H9 (cell line): ENCODE measurements around the gene OR2F2. TPM values are rescaled to one million over a fixed set of nuclear protein-coding genes. Genes with fewer than 3 reads are reported as not detected.

Experiments used
- DNase-seq: peaks from one replicate; pipeline ENCODE4 v3.0.0-alpha.2; 2017
- H2AFZ ChIP-seq: one replicate; pipeline ENCODE4 v1.6.1; 2013; ENCODE audit warnings: mild to moderate bottlenecking, low read length, control low read depth, moderate library complexity
- H2AK5ac ChIP-seq: 2 replicates; pipeline ENCODE4 v1.6.1; 2013; ENCODE audit warnings: low read length, control low read depth, mixed read lengths; ENCODE audit not compliant: insufficient read length
- H2BK120ac ChIP-seq: one replicate; pipeline ENCODE4 v1.6.1; 2013; ENCODE audit warnings: low read depth, mild to moderate bottlenecking, low read length, control low read depth, inconsistent platforms; ENCODE audit not compliant: poor library complexity, severe bottlenecking
- H2BK12ac ChIP-seq: 2 replicates; pipeline ENCODE4 v1.6.1; 2013; ENCODE audit warnings: low read length, control low read depth, mixed read lengths, low read depth; ENCODE audit not compliant: insufficient read length
- H2BK15ac ChIP-seq: 2 replicates; pipeline ENCODE4 v1.6.1; 2013; ENCODE audit warnings: low read depth, low read length, control low read depth
- H2BK20ac ChIP-seq: one replicate; pipeline ENCODE4 v1.6.1; 2013; ENCODE audit warnings: low read depth, mild to moderate bottlenecking, low read length, control low read depth, inconsistent platforms; ENCODE audit not compliant: poor library complexity, severe bottlenecking
- H2BK5ac ChIP-seq: 2 replicates; pipeline ENCODE4 v1.6.1; 2013; ENCODE audit warnings: low read length, control low read depth, mixed read lengths; ENCODE audit not compliant: insufficient read length
- H3K14ac ChIP-seq: 2 replicates; pipeline ENCODE4 v1.6.1; 2013; ENCODE audit warnings: low read length, control low read depth; ENCODE audit not compliant: insufficient read depth
- H3K18ac ChIP-seq: 2 replicates; pipeline ENCODE4 v1.6.1; 2013; ENCODE audit warnings: low read depth, mild to moderate bottlenecking, mixed read lengths, low read length, control low read depth; ENCODE audit not compliant: insufficient read length
- H3K23ac ChIP-seq: 2 replicates; pipeline ENCODE4 v1.6.1; 2013; ENCODE audit warnings: low read length, control low read depth, mixed read lengths, low read depth; ENCODE audit not compliant: insufficient read length
- H3K23me2 ChIP-seq: 2 replicates; pipeline ENCODE4 v1.6.1; 2013; ENCODE audit warnings: low read depth, mild to moderate bottlenecking, mixed read lengths, low read length, control low read depth; ENCODE audit not compliant: insufficient read length, poor library complexity, severe bottlenecking
- H3K27ac ChIP-seq: 2 replicates; pipeline ENCODE4 v1.5.1; 2013; ENCODE audit warnings: low read length, control low read depth, mixed read lengths, low read depth; ENCODE audit not compliant: insufficient read length
- H3K27me3 ChIP-seq: 2 replicates; pipeline ENCODE4 v1.6.1; 2013; ENCODE audit warnings: low read length, control low read depth, inconsistent platforms; ENCODE audit not compliant: insufficient read depth
- H3K4ac ChIP-seq: 2 replicates; pipeline ENCODE4 v1.6.1; 2013; ENCODE audit warnings: low read depth, mild to moderate bottlenecking, control low read depth, inconsistent platforms, low read length, moderate library complexity
- H3K4me1 ChIP-seq: 2 replicates; pipeline ENCODE4 v1.6.1; 2013; ENCODE audit warnings: low read length, control low read depth, inconsistent platforms; ENCODE audit not compliant: insufficient read depth
- H3K4me2 ChIP-seq: 2 replicates; pipeline ENCODE4 v1.6.1; 2013; ENCODE audit warnings: low read length, control low read depth, mixed read lengths; ENCODE audit not compliant: insufficient read length, insufficient read depth
- H3K56ac ChIP-seq: 2 replicates; pipeline ENCODE4 v1.6.1; 2013; ENCODE audit warnings: low read depth, mild to moderate bottlenecking, mixed read lengths, low read length, control low read depth; ENCODE audit not compliant: insufficient read length
- H3K79me1 ChIP-seq: 2 replicates; pipeline ENCODE4 v1.6.1; 2013; ENCODE audit warnings: low read depth, mild to moderate bottlenecking, moderate library complexity, low read length, control low read depth, inconsistent platforms; ENCODE audit not compliant: insufficient read depth, poor library complexity, severe bottlenecking
- H3K79me2 ChIP-seq: 2 replicates; pipeline ENCODE4 v1.6.1; 2013; ENCODE audit warnings: low read length, control low read depth, inconsistent platforms; ENCODE audit not compliant: insufficient read depth
- H3K9ac ChIP-seq: 2 replicates; pipeline ENCODE4 v1.6.1; 2013; ENCODE audit warnings: low read length, control low read depth, mixed read lengths; ENCODE audit not compliant: insufficient read length; ENCODE audit errors: extremely low read depth
- H3K9me3 ChIP-seq: one replicate; pipeline ENCODE4 v1.6.1; 2013; ENCODE audit warnings: low read depth, low read length, inconsistent platforms; ENCODE audit not compliant: control insufficient read depth
- H3T11ph ChIP-seq: one replicate; pipeline ENCODE4 v1.6.1; 2013; ENCODE audit warnings: mild to moderate bottlenecking, low read length, control low read depth, inconsistent platforms
- H4K20me1 ChIP-seq: one replicate; pipeline ENCODE4 v1.6.1; 2013; ENCODE audit not compliant: control insufficient read depth, insufficient read length, insufficient read depth
- H4K5ac ChIP-seq: 2 replicates; pipeline ENCODE4 v1.6.1; 2013; ENCODE audit warnings: low read depth, mild to moderate bottlenecking, mixed read lengths, low read length, control low read depth; ENCODE audit not compliant: insufficient read length
- H4K8ac ChIP-seq: replicated peaks from 2 replicates; pipeline ENCODE4 v1.6.1; 2013; ENCODE audit warnings: low read length, control low read depth, mixed read lengths, low read depth; ENCODE audit not compliant: insufficient read length
- H4K91ac ChIP-seq: 2 replicates; pipeline ENCODE4 v1.6.1; 2013; ENCODE audit warnings: low read depth, mild to moderate bottlenecking, moderate library complexity, mixed read lengths, low read length, control low read depth; ENCODE audit not compliant: insufficient read length
- H3K27ac Mint-ChIP-seq, 3 experiments: 2 replicates in 2 of 3; 3 replicates in 1 of 3; pipeline ENCODE4 v1.8.0; 2020 to 2021; ENCODE audit warnings: mixed read lengths in 3 of 3, mild to moderate bottlenecking in 1 of 3, moderate library complexity in 1 of 3
- H3K27me3 Mint-ChIP-seq: 2 replicates; pipeline ENCODE4 v1.8.0; 2021; ENCODE audit warnings: low read depth, mild to moderate bottlenecking, moderate library complexity, mixed read lengths
- H3K36me3 Mint-ChIP-seq, 3 experiments: 2 replicates in 2 of 3; 3 replicates in 1 of 3; pipeline ENCODE4 v1.8.0; 2020 to 2021; ENCODE audit warnings: low read depth in 3 of 3, mixed read lengths in 3 of 3; ENCODE audit not compliant: insufficient read depth in 1 of 3
- H3K4me1 Mint-ChIP-seq, 2 experiments: 2 replicates each; pipeline ENCODE4 v1.8.0; 2020; ENCODE audit warnings: mixed read lengths in 2 of 2
- H3K4me3 Mint-ChIP-seq, 2 experiments: 2 replicates in 1 of 2; 3 replicates in 1 of 2; pipeline ENCODE4 v1.8.0; 2020 to 2021; ENCODE audit warnings: mild to moderate bottlenecking in 2 of 2, mixed read lengths in 2 of 2, moderate library complexity in 1 of 2
- H3K9me3 Mint-ChIP-seq, 2 experiments: 2 replicates in 1 of 2; 3 replicates in 1 of 2; pipeline ENCODE4 v1.8.0; 2020; ENCODE audit warnings: mild to moderate bottlenecking in 2 of 2, mixed read lengths in 2 of 2, moderate library complexity in 1 of 2
- WGBS: extraction: QIAGEN DNeasy Blood & Tissue Kit; methylation state at CpG from one replicate; pipeline ENCODE4 v1.1.7; 2013; ENCODE audit warnings: missing lambda C conversion rate, low lambda C conversion rate, mixed read lengths; ENCODE audit not compliant: insufficient read length; ENCODE audit errors: extremely low coverage; 5-methylcytosine and 5-hydroxymethylcytosine counted together
- total RNA-seq: library from RNA; stranded (reverse); gene quantifications from 2 replicates; pipeline ENCODE4 v1.2.1, GENCODE V29; 2021
- TF ChIP-seq, protein P1 (sequence below): fragments of 200-600 bp; sonication (generic); conservative IDR thresholded peaks from 3 replicates; pipeline ENCODE4 v1.8.0; 2021; ENCODE audit warnings: antibody characterized with exemption, mild to moderate bottlenecking

Gene OR2F2
- total RNA-seq, 1 experiment from 2014 or later = not detected

DNA sequence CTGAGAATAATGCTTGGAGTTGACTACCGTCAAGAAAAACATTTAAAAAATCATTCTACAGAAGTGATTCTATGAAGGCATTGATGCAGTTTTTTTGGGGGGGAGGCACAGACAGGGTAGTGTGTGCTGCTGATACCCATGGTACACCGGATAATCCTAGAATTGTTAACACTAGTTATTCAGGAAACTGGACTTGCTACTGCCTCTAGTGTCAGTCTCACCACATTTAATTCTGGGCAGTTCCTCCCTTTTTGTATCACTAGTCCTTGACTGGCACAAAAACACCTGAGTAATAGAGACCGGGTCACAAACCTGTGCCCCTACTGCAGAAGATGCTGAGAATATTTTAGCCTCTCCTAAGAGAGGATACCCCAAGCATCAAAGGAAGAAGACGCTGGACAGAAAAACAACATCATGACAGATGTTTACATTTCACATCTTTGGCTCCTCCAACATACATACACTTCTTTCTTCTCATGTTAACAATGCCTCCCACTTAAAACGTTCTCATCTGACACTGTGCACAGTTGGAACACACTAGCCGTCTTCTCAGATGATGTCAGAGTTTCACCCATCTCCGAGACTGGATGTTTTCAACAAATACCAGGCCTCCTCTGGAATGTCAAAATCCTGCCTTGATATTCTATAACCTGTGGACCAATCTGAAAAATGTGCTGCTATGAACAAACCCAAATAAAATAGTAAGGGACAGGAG lies 19.9 kb upstream of the OR2F2 start:
- Histone ChIP-seq H3K79me2 (no peaks in the 10 kb centered on the region), H2BK12ac (no peak overlapping the region), H3K23ac (no peak overlapping the region), H2BK15ac (no peak overlapping the region), H3K9ac (no peak overlapping the region), H4K91ac (no peak overlapping the region), H4K8ac (no peak overlapping the region), H3K56ac (no peak overlapping the region), H3K23me2 (no peaks in the 10 kb centered on the region), H3K27ac (no peak overlapping the region), H2BK120ac (no peak overlapping the region), H4K5ac (no peak overlapping the region), H4K20me1 (no peaks in the 10 kb centered on the region), H3K4ac (no peak overlapping the region), H3K9me3 (no peaks in the 10 kb centered on the region), H2AFZ (no peak overlapping the region), H3K14ac (no peak overlapping the region), H2AK5ac (no peak overlapping the region), H3K4me1 (no peaks in the 10 kb centered on the region), H3K18ac (no peak overlapping the region), H3K4me2 (no peak overlapping the region), H3T11ph (no peak overlapping the region), H3K27me3 (no peaks in the 10 kb centered on the region), H3K79me1 (no peaks in the 10 kb centered on the region), H2BK5ac (no peak overlapping the region), H2BK20ac (no peak overlapping the region)
- DNase-seq = no peak
- TF ChIP-seq, protein P1, sequence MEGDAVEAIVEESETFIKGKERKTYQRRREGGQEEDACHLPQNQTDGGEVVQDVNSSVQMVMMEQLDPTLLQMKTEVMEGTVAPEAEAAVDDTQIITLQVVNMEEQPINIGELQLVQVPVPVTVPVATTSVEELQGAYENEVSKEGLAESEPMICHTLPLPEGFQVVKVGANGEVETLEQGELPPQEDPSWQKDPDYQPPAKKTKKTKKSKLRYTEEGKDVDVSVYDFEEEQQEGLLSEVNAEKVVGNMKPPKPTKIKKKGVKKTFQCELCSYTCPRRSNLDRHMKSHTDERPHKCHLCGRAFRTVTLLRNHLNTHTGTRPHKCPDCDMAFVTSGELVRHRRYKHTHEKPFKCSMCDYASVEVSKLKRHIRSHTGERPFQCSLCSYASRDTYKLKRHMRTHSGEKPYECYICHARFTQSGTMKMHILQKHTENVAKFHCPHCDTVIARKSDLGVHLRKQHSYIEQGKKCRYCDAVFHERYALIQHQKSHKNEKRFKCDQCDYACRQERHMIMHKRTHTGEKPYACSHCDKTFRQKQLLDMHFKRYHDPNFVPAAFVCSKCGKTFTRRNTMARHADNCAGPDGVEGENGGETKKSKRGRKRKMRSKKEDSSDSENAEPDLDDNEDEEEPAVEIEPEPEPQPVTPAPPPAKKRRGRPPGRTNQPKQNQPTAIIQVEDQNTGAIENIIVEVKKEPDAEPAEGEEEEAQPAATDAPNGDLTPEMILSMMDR = peak; percentile 41; the same call in 2 of the 3 replicates
- H3K27me3 Mint-ChIP-seq = peaks cover under 1% of the 10 kb centered on the region; the same call in 1 of the 2 replicates
- H3K4me3 Mint-ChIP-seq = no peak overlapping the region
- H3K4me1 Mint-ChIP-seq = no peaks in the 10 kb centered on the region
- WGBS = no CpG with 5 or more reads among the region's 7 CpGs
- no peaks in the 10 kb centered on the region for H3K9me3 Mint-ChIP-seq
- no peaks in the 10 kb centered on the region for H3K36me3 Mint-ChIP-seq
- H3K27ac Mint-ChIP-seq = no peak overlapping the region
